ENCODE measurements around the gene RIMOC1. TPM values are rescaled to one million over a fixed set of nuclear protein-coding genes. Genes with fewer than 3 reads are reported as not detected.

Gene RIMOC1
- total and polyA plus RNA-seq, 2 donors: 12.0 to 25.2 TPM

Other genes starting within 250 kb of the RIMOC1 start
- 26.3 TPM for gene OXCT1, start 33.9 kb upstream of the RIMOC1 start, total RNA-seq
- gene OXCT1, start 33.9 kb upstream of the RIMOC1 start, polyA plus RNA-seq: 23.7 TPM
- gene FBXO4, start 20.9 kb downstream of the RIMOC1 start, total RNA-seq: 20.2 TPM
- gene FBXO4, start 20.9 kb downstream of the RIMOC1 start, polyA plus RNA-seq: 8.7 TPM